Measurements from ENCODE around the gene CALCR. TPM values are rescaled to one million over a fixed set of nuclear protein-coding genes. Genes with fewer than 3 reads are reported as not detected.

CALCR gene
- total RNA-seq, 1 donor from 2014 or later: not detected

- Mint-ChIP-seq H3K9me3 (ENCODE audit: unreplicated experiment) (no peaks in the 10 kb centered on the region), H3K27me3 (ENCODE audit: unreplicated experiment) (no peaks in the 10 kb centered on the region), H3K36me3 (ENCODE audit: unreplicated experiment) (no peaks in the 10 kb centered on the region), H3K27ac (ENCODE audit: unreplicated experiment) (no peak overlapping the region), H3K4me3 (ENCODE audit: unreplicated experiment) (no peak overlapping the region), H3K4me1 (ENCODE audit: low read depth, unreplicated experiment) (no peaks in the 10 kb centered on the region)
- no peak for TF ChIP-seq CTCF (IDR thresholded peaks at IDR 0.05; ENCODE audit: partially characterized antibody, unreplicated experiment)
- DNase-seq: no peak
Observed at GRCh38 chr7:93430917-93431588, 143.5 kb downstream of the CALCR start.

- Mint-ChIP-seq H3K4me3 (ENCODE audit: unreplicated experiment) (no peak overlapping the region), H3K9me3 (ENCODE audit: unreplicated experiment) (no peaks in the 10 kb centered on the region), H3K27me3 (ENCODE audit: unreplicated experiment) (no peaks in the 10 kb centered on the region), H3K4me1 (ENCODE audit: low read depth, unreplicated experiment) (no peaks in the 10 kb centered on the region), H3K27ac (ENCODE audit: unreplicated experiment) (no peak overlapping the region), H3K36me3 (ENCODE audit: unreplicated experiment) (no peaks in the 10 kb centered on the region)
- no peak for DNase-seq
- no peak for TF ChIP-seq CTCF (IDR thresholded peaks at IDR 0.05; ENCODE audit: partially characterized antibody, unreplicated experiment)
Observed at GRCh38 chr7:93429563-93429962, 145.0 kb downstream of the CALCR start.

GRCh38 chr7:93427107-93427506 is 147.4 kb downstream of the CALCR start:
- H3K27me3 Mint-ChIP-seq (ENCODE audit: unreplicated experiment): no peaks in the 10 kb centered on the region
- no peak for DNase-seq
- H3K4me1 Mint-ChIP-seq (ENCODE audit: low read depth, unreplicated experiment): no peaks in the 10 kb centered on the region
- no peak overlapping the region for H3K4me3 Mint-ChIP-seq (ENCODE audit: unreplicated experiment)
- no peaks in the 10 kb centered on the region for H3K9me3 Mint-ChIP-seq (ENCODE audit: unreplicated experiment)
- H3K27ac Mint-ChIP-seq (ENCODE audit: unreplicated experiment): no peak overlapping the region
- H3K36me3 Mint-ChIP-seq (ENCODE audit: unreplicated experiment): no peaks in the 10 kb centered on the region
- no peak for TF ChIP-seq CTCF (IDR thresholded peaks at IDR 0.05; ENCODE audit: partially characterized antibody, unreplicated experiment)

- H3K4me1 Mint-ChIP-seq (ENCODE audit: low read depth, unreplicated experiment): no peaks in the 10 kb centered on the region
- H3K27me3 Mint-ChIP-seq (ENCODE audit: unreplicated experiment): no peaks in the 10 kb centered on the region
- no peak overlapping the region for H3K27ac Mint-ChIP-seq (ENCODE audit: unreplicated experiment)
- H3K9me3 Mint-ChIP-seq (ENCODE audit: unreplicated experiment): no peaks in the 10 kb centered on the region
- H3K4me3 Mint-ChIP-seq (ENCODE audit: unreplicated experiment): no peak overlapping the region
- DNase-seq: no peak
- no peaks in the 10 kb centered on the region for H3K36me3 Mint-ChIP-seq (ENCODE audit: unreplicated experiment)
- TF ChIP-seq CTCF (IDR thresholded peaks at IDR 0.05; ENCODE audit: partially characterized antibody, unreplicated experiment): no peak
Observed at GRCh38 chr7:93426155-93426696, 148.3 kb downstream of the CALCR start.

- H3K36me3 Mint-ChIP-seq (ENCODE audit: unreplicated experiment): no peaks in the 10 kb centered on the region
- H3K27ac Mint-ChIP-seq (ENCODE audit: unreplicated experiment): no peak overlapping the region
- no peaks in the 10 kb centered on the region for H3K9me3 Mint-ChIP-seq (ENCODE audit: unreplicated experiment)
- no peak overlapping the region for H3K4me3 Mint-ChIP-seq (ENCODE audit: unreplicated experiment)
- H3K27me3 Mint-ChIP-seq (ENCODE audit: unreplicated experiment): no peaks in the 10 kb centered on the region
- no peak for DNase-seq
- no peaks in the 10 kb centered on the region for H3K4me1 Mint-ChIP-seq (ENCODE audit: low read depth, unreplicated experiment)
- no peak for TF ChIP-seq CTCF (IDR thresholded peaks at IDR 0.05; ENCODE audit: partially characterized antibody, unreplicated experiment)
Observed at GRCh38 chr7:93414574-93414973, 159.9 kb downstream of the CALCR start.
